Measurements from ENCODE around the gene EOLA1.
A peak's percentile ranks its signal among the peaks of the same experiment; 100 is the strongest.
"Not testable (repeated sequence)": the region's sequence is repeated elsewhere in the genome, so short reads cannot be mapped to it uniquely, and the experiment has no call there.

EOLA1 gene

DNA sequence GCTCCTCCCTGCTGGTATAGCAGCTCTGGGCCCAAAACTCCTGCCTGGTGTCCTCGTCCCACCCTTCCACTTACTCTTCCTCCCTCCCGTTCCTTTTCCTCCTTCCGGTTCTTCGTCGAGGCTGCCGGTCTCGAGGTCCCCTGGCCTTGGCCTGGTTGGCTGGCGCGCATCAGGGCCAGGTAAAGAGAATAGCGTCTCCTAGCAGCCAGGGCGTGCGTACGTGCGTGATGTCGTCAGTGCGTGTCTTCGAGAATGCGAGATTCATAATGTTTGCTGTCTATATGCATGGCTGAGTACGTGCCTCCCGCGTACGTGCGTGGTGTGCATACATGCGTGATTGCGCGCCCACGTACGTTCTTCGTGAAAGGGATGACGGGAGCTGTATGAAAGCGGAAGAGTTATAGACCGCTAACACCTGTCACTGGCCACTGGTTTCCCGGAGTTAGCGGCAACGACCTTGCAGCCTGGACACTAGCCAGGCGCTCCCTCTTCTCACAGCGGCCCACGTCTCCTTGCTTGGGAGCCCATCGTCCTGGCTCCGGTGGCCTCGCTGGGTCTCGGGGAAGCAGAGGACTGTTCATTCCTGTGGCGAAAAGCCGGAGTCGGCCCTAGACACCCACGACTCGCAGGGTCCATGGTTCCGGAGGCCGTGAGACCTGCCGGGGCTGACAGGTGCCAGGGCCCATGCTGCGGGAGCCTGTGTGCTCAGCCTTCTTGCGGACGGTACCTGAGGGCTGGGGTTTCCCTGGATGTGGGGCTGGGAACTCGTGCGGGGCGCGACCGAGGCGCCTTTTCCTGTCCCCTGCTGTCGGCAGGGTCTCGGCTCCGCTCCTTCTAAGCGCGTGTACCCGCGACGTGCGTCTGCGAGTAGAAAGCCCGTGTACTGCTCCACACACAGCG is at the start of gene EOLA1:
EOLA1 (plus strand) TSS at position 392 of the 900 bp plus-strand sequence. CDS start 4,619 bp downstream, outside the sequence.
- DNase-seq (ENCODE audit: low read depth) = peak; percentile 83

GRCh38 chrX:149491812-149492211 is 49.0 kb upstream of the EOLA1 start:
- no peak for DNase-seq (ENCODE audit: low read depth)

DNA sequence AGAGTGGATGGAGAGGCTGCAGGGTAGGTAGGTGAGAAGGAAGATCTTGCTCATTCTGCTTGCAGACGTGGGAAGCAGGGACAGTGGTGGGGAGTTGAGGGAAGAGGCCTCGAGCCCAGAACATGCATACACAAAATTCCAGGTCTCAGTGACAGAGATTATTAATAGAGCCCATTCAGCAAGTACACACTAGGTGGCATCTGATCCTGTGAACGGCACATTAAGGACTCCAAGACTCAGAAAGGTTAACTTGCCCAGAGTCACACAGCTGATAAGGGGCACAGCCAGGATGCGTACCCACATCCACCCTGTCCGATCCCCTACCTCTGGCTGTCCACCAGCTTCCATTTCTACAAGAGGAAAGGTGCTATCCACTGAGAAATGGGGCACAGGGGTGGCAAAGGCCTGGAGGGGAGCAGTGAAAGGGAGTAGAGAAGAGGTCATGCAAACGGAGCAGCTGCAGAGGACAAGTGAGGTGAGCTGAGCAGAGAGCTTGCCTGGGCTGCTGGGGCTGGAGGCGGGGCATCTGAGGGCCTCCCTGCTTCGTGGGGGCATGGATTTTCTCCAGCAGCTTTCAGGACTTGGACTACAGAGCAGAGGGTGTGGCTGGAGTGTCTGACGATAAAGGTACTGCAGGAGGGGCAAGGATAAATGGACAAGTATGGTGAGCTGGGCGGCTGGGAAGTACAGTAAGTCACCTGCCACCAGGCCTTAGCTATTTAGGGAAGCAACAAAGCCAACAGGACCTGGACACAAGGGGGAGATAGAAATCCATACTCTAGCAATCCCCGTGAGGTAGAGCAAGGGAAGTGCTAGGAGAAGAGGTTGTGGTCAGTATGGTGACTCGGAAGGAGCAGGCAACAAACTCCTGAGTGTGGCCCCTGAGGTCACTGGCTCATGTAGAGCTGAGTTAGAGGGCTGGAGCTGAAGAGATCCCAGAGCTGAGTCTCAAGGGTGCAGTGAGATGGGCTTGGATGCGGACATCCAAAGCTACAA is 46.9 kb upstream of the EOLA1 start:
- no peak for DNase-seq (ENCODE audit: low read depth)

GRCh38 chrX:149494844-149495565 is 45.8 kb upstream of the EOLA1 start:
- DNase-seq (ENCODE audit: low read depth) = no peak

DNA sequence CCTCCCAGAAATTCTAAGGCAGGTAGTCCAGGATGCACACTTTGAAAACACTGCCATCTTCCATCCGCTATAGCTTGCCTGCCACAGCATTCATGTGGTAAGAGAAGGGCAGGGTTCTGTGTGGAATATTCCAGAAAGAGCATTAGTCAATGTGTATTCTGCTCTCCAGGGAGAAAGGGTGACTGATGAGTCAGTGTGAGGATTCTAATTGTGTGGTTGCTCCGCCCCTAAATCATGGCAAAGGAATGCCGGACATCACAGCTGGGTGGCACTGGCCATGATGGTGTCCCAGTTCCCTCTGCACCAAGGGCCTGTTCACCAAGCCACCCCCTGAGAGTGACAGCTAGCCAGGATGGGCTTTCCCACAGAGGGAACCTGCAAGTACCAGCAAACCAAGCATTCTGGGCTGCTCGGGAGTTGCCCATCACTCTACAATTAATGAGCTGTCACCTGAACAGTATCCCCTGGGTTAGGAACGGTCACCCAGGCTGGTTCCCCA is 45.2 kb upstream of the EOLA1 start:
- no peak for DNase-seq (ENCODE audit: low read depth)

- no peak for DNase-seq (ENCODE audit: low read depth)
Measured at GRCh38 chrX:149497054-149497453, 43.8 kb upstream of the EOLA1 start.

DNA sequence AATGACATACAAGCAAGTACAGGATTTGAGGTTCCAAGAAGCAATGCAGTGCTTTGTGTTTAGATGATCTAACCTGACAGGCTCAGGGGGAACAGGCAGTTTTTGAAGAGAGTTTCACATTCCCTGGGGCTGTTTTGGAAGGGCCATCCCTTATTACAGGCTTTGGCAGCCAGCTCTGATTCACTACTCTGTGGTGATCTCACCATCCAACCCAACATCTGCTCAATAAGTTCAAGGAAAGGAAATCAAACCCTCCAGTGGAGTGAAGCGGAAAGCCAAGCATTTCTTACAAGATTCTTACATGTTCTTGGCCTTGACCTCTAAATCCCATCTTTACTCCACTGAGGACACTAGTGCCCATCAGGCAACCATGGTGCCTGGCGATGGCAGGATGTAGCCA is 43.2 kb upstream of the EOLA1 start:
- DNase-seq (ENCODE audit: low read depth) = no peak

DNA sequence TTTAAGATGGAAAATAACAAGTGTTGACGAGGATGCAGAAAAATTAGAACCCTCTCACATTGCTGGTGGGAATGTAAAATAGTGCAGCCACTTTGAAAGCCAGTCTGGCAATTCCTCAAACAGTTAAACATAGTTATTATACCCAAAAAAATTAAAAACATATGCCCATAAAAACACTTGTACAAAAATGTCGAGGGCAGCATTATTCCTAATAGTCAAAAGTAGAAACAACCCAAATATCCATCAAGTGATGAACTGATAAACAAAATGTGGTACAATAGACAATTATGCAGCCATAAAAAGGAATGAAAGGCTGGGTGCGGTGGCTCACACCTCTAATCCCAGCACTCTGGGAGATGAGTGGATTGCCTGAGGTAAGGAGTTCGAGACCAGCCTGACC is 42.0 kb upstream of the EOLA1 start:
- no peak for DNase-seq (ENCODE audit: low read depth)

GRCh38 chrX:149499766-149500165 is 41.0 kb upstream of the EOLA1 start:
- no peak for DNase-seq (ENCODE audit: low read depth)

GRCh38 chrX:149502923-149503322 is 37.9 kb upstream of the EOLA1 start:
- not testable (repeated sequence) for DNase-seq (ENCODE audit: low read depth)

GRCh38 chrX:149503446-149503845 is 37.4 kb upstream of the EOLA1 start:
- peak; percentile 35 for DNase-seq (ENCODE audit: low read depth)

DNA sequence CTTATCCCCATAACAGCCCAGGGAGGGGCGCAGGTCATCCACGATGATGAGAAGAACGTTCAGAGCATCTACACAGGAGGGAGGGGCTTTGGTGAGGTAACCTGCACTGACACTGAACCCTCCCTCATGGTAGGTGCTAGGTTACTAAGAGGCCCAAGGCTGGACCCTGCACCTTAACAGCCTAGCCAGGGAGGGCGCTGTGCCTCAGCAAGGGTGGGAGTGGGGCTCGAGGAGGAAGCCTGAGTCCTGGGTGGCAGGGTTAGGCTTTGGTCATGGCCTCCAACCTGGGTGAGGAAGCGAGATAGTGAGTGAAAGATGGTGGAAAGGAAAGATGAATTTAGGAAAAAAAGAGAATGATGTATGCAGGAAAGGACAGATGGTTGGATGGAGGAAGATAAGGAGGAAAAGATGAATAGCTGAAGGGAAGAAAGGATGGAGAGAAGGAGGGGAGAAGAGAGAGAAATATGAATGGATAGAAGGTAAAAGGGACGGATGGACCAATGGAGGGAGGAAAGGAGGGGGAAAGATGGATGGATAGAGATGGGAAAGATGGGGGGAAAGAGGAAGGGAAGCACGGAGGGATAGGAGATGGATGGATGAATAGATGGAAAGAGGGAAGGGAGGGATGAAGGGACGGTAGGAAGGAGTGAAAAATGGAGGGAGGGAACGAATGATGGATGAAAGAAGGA is 36.4 kb upstream of the EOLA1 start:
- peak; percentile 37 for DNase-seq (ENCODE audit: low read depth)

DNA sequence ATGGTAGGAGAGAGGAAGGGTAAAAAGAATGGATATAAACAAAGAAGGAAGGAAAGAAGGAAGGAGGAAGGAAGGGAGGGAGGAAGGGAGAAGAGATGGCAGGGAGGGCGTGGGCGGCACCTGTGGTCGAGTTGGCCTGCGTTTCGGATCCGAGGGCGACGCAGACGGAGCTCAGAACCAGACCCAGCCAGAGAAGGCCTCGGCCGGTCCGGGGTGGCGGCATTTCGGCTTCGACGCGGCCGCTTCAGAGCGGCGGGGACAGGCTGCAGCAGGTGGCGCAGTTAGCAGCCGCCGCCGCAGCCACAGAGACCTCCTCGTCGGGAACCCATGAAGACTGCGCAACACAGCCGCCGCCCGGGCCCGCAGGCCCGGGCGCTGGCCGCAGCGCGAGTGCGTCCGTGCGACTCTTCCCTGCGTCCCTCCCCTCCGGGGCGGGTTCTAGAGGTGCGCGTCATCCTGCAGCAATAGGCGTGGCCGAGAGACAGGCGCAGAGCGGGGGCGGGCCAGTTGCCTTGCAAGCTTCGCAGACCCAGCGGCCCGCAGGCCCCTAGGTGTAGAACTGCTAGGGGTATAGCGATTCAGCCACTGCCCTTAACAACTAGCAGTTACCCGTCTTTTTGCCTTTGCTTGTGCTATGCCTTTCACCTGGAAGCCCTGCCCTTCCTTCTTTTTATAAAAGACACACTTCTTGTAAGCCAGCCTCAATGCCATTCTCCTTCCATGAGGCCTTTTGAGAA is 35.7 kb upstream of the EOLA1 start, which contains the start of gene IDS:
IDS (minus strand) TSS at position 392 of the 737 bp plus-strand sequence; CDS start at position 223, 169 bp downstream.
- DNase-seq (ENCODE audit: low read depth) = peak; percentile 76

GRCh38 chrX:149505671-149506070 is 35.1 kb upstream of the EOLA1 start:
- DNase-seq (ENCODE audit: low read depth) = no peak

- no peak for DNase-seq (ENCODE audit: low read depth)
Measured at GRCh38 chrX:149506349-149506748, 34.5 kb upstream of the EOLA1 start.

GRCh38 chrX:149508467-149508866 is 32.3 kb upstream of the EOLA1 start:
- DNase-seq (ENCODE audit: low read depth) = no peak

DNA sequence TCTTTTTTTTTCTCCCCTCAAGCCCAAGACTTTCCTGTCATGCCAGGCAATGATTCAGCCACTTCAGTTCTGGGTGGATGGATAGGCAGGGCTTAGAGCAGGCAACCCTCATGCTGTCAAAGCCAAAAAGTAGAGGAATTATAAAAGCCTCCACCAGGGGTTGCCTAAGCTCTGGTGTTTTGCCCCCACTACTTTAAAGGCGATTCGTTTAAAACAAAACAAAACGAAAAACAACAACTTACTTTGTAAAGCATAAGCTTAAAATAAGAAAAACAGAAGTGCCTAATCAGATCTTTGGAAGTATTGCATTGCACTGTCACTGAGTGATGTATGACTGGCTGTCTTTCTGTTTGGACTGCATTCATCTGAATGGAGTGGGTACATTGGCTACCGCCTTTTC is 30.4 kb upstream of the EOLA1 start:
- DNase-seq (ENCODE audit: low read depth) = no peak

DNA sequence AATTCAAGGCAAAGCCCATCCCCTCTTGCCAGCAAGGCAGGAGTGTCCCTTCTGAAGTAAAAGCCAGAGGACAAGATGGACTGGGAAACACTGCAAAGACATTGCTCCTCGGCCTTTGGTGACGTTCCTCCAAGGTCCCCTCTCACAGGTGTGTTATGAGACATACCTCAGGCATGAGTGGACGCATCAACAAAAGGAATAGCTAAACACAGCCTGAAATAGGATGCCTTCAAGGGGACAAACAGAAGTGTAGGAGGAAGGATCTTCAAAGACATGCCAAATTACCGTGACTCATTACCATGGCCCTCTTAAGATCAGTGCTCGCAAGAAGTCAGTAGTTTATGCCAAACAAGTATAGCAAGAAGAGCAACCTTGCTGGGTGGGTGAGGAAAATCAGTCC is 29.7 kb upstream of the EOLA1 start:
- no peak for DNase-seq (ENCODE audit: low read depth)

- peak; percentile 29 for DNase-seq (ENCODE audit: low read depth)
Measured at GRCh38 chrX:149512225-149512885, 28.5 kb upstream of the EOLA1 start.
